GM10248 (cell line): ENCODE data around the gene NOB1.

Source experiments
- CTCF ChIA-PET: fragments of 300-600 bp; sonication (Branson Sonifier 250); formaldehyde crosslinking; extraction: SDS; loops from one replicate; lab custom pipeline; 2021; ENCODE audit warnings: antibody characterized with exemption; lab: Yijun Ruan, JAX
- POLR2A ChIA-PET: fragments of 350-650 bp; sonication (Branson Sonifier 250); formaldehyde crosslinking; extraction: SDS; loops from one replicate; lab custom pipeline; 2020; ENCODE audit warnings: antibody characterized with exemption; lab: Yijun Ruan, JAX
- DNase-seq: peaks from one replicate; pipeline ENCODE4 v3.0.0; 2012; ENCODE audit errors: extremely low spot score
- CTCF ChIP-seq: IDR thresholded peaks from 2 replicates; pipeline ENCODE4 v1.5.1; 2012; ENCODE audit warnings: mild to moderate bottlenecking, low read depth; ENCODE audit errors: extremely low read depth, missing control alignments, control extremely low read depth

NOB1 gene

DNA sequence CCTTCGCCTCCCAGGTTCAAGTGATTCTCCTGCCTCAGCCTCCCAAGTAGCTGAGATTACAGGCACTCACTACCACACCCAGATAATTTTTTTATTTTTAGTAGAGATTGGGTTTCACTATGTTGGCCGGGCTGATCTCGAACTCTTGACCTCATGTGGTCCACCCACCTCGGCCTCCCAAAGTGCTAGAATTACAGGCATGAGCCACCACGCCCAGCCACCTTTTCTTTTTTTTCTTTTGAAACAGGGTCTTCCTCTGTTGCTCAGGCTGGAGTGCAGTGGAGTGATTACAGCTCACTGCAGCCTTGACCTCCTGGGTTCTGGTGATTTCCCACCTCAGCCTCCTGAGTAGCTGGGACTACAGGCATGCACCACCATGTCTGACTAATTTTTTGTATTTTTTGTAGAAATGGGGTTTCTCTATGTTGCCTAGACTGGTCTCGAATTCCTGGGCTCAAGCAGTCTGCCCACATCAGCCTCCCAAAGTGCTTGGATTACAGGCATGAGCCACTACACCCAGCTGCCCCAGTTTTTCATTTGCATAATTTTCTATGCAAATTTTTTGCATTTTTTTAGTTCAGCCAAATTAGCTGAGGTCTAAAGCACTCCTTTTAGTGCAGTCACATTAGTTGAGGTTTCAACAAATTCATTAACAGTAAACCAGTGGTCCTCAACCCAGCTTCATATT lies 18.7 kb upstream of the NOB1 start:
- POLR2A ChIA-PET, result no interaction called here
- CTCF ChIA-PET, result interaction anchor here (0.8 to 2.0 kb wide), 5 partner anchors 11 to 378 kb away, joined by 3 to 6 read pairs (median 4); partner anchors contain the start of genes NOB1 and WWP2
- no peak for TF ChIP-seq CTCF
- no peak for DNase-seq

GRCh38 chr16:69771651-69771967 lies 16.9 kb upstream of the NOB1 start:
- ChIA-PET POLR2A (no interaction called here), CTCF (interaction anchor here (0.9 to 2.3 kb wide), 6 partner anchors 11 to 159 kb away, joined by 3 to 9 read pairs (median 4); partner anchors contain the start of gene NOB1)
- no peak for DNase-seq
- no peak for TF ChIP-seq CTCF

GRCh38 chr16:69769404-69769803 lies 14.7 kb upstream of the NOB1 start:
- DNase-seq, result no peak
- POLR2A ChIA-PET, result no interaction called here
- CTCF ChIA-PET, result interaction anchor here (1.0 to 2.1 kb wide), 2 partner anchors 15 to 27 kb away, joined by 4 to 9 read pairs; partner anchors contain the start of gene NOB1
- TF ChIP-seq CTCF, result no peak

- DNase-seq, result no peak
- ChIA-PET POLR2A (no interaction called here), CTCF (interaction anchor here (1.0 kb wide), 1 partner anchor 14 kb away, joined by 4 read pairs; the partner anchor contains the start of gene NOB1)
- no peak for TF ChIP-seq CTCF
These were observed 13.9 kb upstream of the NOB1 start for GRCh38 chr16:69768666-69769065.

DNA sequence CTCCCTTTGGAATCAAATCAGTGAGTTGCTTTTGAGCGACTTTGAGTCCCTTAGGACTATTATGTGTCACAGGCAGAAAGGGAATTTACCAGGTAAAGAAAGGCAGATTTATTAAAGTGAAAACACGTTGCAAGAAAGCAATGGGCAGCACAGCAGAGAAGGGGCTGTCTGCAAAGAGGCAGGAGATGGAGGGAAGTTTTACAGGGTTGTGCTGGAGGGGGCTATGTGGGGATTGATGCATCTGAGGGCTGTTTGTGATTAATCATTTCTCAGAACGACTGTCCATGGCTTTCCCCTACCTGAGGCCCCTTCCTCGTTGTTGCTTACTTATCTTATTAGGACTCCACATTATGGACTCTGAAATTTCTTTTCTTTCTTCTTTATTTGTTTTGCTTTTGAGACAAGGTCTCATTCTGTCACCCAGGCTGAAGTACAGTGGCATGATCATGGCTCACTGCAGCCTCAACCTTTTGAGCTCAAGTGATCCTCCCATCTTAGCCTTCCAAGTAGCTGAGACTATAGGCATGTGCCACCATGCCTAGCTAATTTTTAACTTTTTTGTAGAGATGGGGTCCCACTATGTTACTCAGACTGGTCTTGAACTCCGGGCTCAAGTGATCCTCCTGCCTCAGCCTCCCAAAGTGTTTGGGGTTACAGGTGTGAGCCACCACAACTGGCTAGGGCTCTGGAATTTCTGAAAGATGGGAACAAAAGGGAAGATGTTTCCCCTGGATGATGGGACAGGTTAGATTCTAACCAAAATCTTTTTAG lies 12.9 kb upstream of the NOB1 start:
- DNase-seq, result no peak
- ChIA-PET CTCF (interaction anchor here (2.7 kb wide), 1 partner anchor 13 kb away, joined by 12 read pairs; the partner anchor contains the start of gene NOB1), POLR2A (no interaction called here)
- no peak for TF ChIP-seq CTCF

- ChIA-PET POLR2A (no interaction called here), CTCF (interaction anchor here (2.7 kb wide), 1 partner anchor 9 kb away, joined by 14 read pairs; the partner anchor contains the start of gene NOB1)
- no peak for DNase-seq
- TF ChIP-seq CTCF, result no peak
These were observed 8.8 kb upstream of the NOB1 start for GRCh38 chr16:69763599-69763942.
